Panc1 (cell line): ENCODE data around the gene ECI1.

Experiments
- CTCF ChIP-seq: fragments of 450-650 bp; IDR thresholded peaks from 2 replicates; pipeline ENCODE4 v1.5.1; 2017; ENCODE audit warnings: mild to moderate bottlenecking
- POLR2AphosphoS5 ChIP-seq: IDR thresholded peaks from 2 replicates; pipeline ENCODE4 v1.6.1; 2012; ENCODE audit warnings: mild to moderate bottlenecking, low read depth, low read length, moderate library complexity

GRCh38 chr16:2229632-2230250, 21.6 kb downstream of the ECI1 start:
- no peak for TF ChIP-seq CTCF
- no peak for TF ChIP-seq POLR2AphosphoS5
